IMR-90 (cell line): ENCODE data around the gene PTPRN2. TPM values are rescaled to one million over a fixed set of nuclear protein-coding genes. Genes with fewer than 3 reads are reported as not detected.

ENCODE experiments used
- ATAC-seq: fragments of 200-7000 bp; cut with Tn5 transposase; 2 replicates; pipeline ENCODE4 v1.9.1; 2020; ENCODE audit warnings: low read depth, mild to moderate bottlenecking, moderate library complexity
- BruUV-seq: library from RNA; stranded (reverse); fragments of 400-500 nt; replicated peaks from 2 replicates; lab custom pipeline; 2021; lab: Mats Ljungman, UMichigan
- CTCF ChIA-PET: fragments of 300-600 bp; formaldehyde crosslinking; extraction: SDS; loops from one replicate; lab custom pipeline; 2021; ENCODE audit warnings: antibody characterized with exemption; lab: Yijun Ruan, JAX
- POLR2A ChIA-PET: fragments of 300-600 bp; sonication (Branson Sonifier 250); formaldehyde crosslinking; loops from one replicate; lab custom pipeline; 2022; ENCODE audit warnings: antibody characterized with exemption; ENCODE audit not compliant: unreplicated experiment; lab: Charles Lee
- DNase-seq: peaks from one replicate; pipeline ENCODE4 v3.0.0; 2013
- H2AFZ ChIP-seq: replicated peaks from 2 replicates; pipeline ENCODE3; 2013; ENCODE audit warnings: low read length, mild to moderate bottlenecking; ENCODE audit not compliant: poor library complexity
- H2AK5ac ChIP-seq: 2 replicates; pipeline ENCODE4 v1.6.1; 2013; ENCODE audit warnings: low read depth, low read length, inconsistent platforms
- H2AK9ac ChIP-seq: replicated peaks from 2 replicates; pipeline ENCODE3; 2013; ENCODE audit warnings: mild to moderate bottlenecking, low read depth, low read length, moderate library complexity; ENCODE audit not compliant: poor library complexity
- H2BK120ac ChIP-seq: 2 replicates; pipeline ENCODE4 v1.6.1; 2013; ENCODE audit warnings: low read depth, low read length, inconsistent platforms
- H2BK15ac ChIP-seq: 3 replicates; pipeline ENCODE4 v1.6.1; 2013; ENCODE audit warnings: low read depth, low read length, inconsistent platforms
- H2BK20ac ChIP-seq: 2 replicates; pipeline ENCODE4 v1.6.1; 2013; ENCODE audit warnings: low read depth, mild to moderate bottlenecking, inconsistent platforms, low read length, moderate library complexity
- H2BK5ac ChIP-seq: 2 replicates; pipeline ENCODE4 v1.6.1; 2013; ENCODE audit warnings: mild to moderate bottlenecking, low read depth, low read length, inconsistent platforms; ENCODE audit not compliant: poor library complexity, severe bottlenecking
- H3K14ac ChIP-seq: replicated peaks from 2 replicates; pipeline ENCODE4 v1.6.1; 2013; ENCODE audit warnings: low read depth, low read length, inconsistent platforms
- H3K18ac ChIP-seq: 2 replicates; pipeline ENCODE4 v1.6.1; 2013; ENCODE audit warnings: low read depth, low read length, control low read depth
- H3K23ac ChIP-seq: 2 replicates; pipeline ENCODE4 v1.6.1; 2013; ENCODE audit warnings: low read depth, low read length, inconsistent platforms
- H3K27ac ChIP-seq: 2 replicates; pipeline ENCODE4 v1.5.1; 2013; ENCODE audit warnings: mild to moderate bottlenecking, control low read depth, low read length; ENCODE audit not compliant: insufficient read depth
- H3K27me3 ChIP-seq: 2 replicates; pipeline ENCODE4 v1.6.1; 2013; ENCODE audit warnings: low read length; ENCODE audit not compliant: control insufficient read depth, insufficient read depth
- H3K36me3 ChIP-seq: 2 replicates; pipeline ENCODE4 v1.6.1; 2013; ENCODE audit warnings: low read length, mixed read lengths; ENCODE audit not compliant: control insufficient read depth, insufficient read depth
- H3K4ac ChIP-seq: 2 replicates; pipeline ENCODE4 v1.6.1; 2013; ENCODE audit warnings: low read depth, low read length, inconsistent platforms
- H3K4me1 ChIP-seq: 2 replicates; pipeline ENCODE4 v1.6.1; 2013; ENCODE audit warnings: low read length, mixed read lengths; ENCODE audit not compliant: control insufficient read depth, insufficient read depth
- H3K4me2 ChIP-seq: 2 replicates; pipeline ENCODE4 v1.6.1; 2013; ENCODE audit warnings: low read depth, mild to moderate bottlenecking, control low read depth, low read length, moderate library complexity
- H3K4me3 ChIP-seq: 2 replicates; pipeline ENCODE4 v1.5.1; 2013; ENCODE audit warnings: low read depth, mild to moderate bottlenecking, control low read depth, low read length, moderate library complexity; ENCODE audit not compliant: insufficient read depth
- H3K56ac ChIP-seq: 2 replicates; pipeline ENCODE4 v1.6.1; 2013; ENCODE audit warnings: low read length, inconsistent platforms; ENCODE audit not compliant: insufficient read depth; ENCODE audit errors: extremely low read depth
- H3K79me1 ChIP-seq, 2 experiments: 2 replicates each; pipeline ENCODE4 v1.6.1; 2013; ENCODE audit warnings: low read length in 2 of 2, inconsistent platforms in 1 of 2, low read depth in 1 of 2
- H3K9ac ChIP-seq: 2 replicates; pipeline ENCODE4 v1.6.1; 2013; ENCODE audit warnings: low read depth, low read length, control low read depth
- H3K9me1 ChIP-seq: 2 replicates; pipeline ENCODE4 v1.6.1; 2013; ENCODE audit warnings: low read length, inconsistent platforms; ENCODE audit not compliant: insufficient read depth
- H3K9me3 ChIP-seq: 2 replicates; pipeline ENCODE4 v1.6.1; 2013; ENCODE audit warnings: low read length; ENCODE audit not compliant: control insufficient read depth, insufficient read depth
- H4K20me1 ChIP-seq: 2 replicates; pipeline ENCODE4 v1.6.1; 2013; ENCODE audit warnings: low read length, inconsistent platforms; ENCODE audit not compliant: insufficient read depth
- H4K5ac ChIP-seq: 2 replicates; pipeline ENCODE4 v1.6.1; 2013; ENCODE audit warnings: mild to moderate bottlenecking, low read depth, low read length, control low read depth
- H4K8ac ChIP-seq, 2 experiments: 2 replicates each; pipeline ENCODE4 v1.6.1; 2013; ENCODE audit warnings: low read depth in 2 of 2, low read length in 2 of 2, control low read depth in 1 of 2, inconsistent platforms in 1 of 2
- H4K91ac ChIP-seq: 2 replicates; pipeline ENCODE4 v1.6.1; 2013; ENCODE audit warnings: low read depth, low read length, inconsistent platforms; ENCODE audit not compliant: insufficient read depth
- BHLHE40 ChIP-seq: fragments of 150-350 bp; IDR thresholded peaks from 2 replicates; pipeline ENCODE4 v1.6.1; 2016; ENCODE audit warnings: mild to moderate bottlenecking, low read depth, low read length
- CEBPB ChIP-seq: IDR thresholded peaks from 2 replicates; pipeline ENCODE4 v1.6.1; 2012; ENCODE audit warnings: low read depth, low read length, improper control_type of control experiment
- FOS ChIP-seq: fragments of 150-350 bp; IDR thresholded peaks from 2 replicates; pipeline ENCODE4 v1.6.1; 2016; ENCODE audit warnings: low read depth, low read length
- MAFK ChIP-seq: IDR thresholded peaks from 2 replicates; pipeline ENCODE4 v1.6.1; 2012; ENCODE audit warnings: low read depth, low read length, improper control_type of control experiment
- POLR2A ChIP-seq: IDR thresholded peaks from 2 replicates; pipeline ENCODE4 v1.6.1; 2012; ENCODE audit warnings: mild to moderate bottlenecking, low read depth, low read length
- RCOR1 ChIP-seq: IDR thresholded peaks from 2 replicates; pipeline ENCODE4 v1.6.1; 2012; ENCODE audit warnings: mild to moderate bottlenecking, low read length, improper control_type of control experiment; ENCODE audit not compliant: insufficient replicate concordance
- RFX5 ChIP-seq: IDR thresholded peaks from 2 replicates; pipeline ENCODE4 v1.8.0; 2012; ENCODE audit warnings: low read depth, mild to moderate bottlenecking, low read length, moderate library complexity
- SMC3 ChIP-seq: fragments of 150-350 bp; IDR thresholded peaks from 2 replicates; pipeline ENCODE4 v1.6.1; 2016; ENCODE audit warnings: low read depth, mild to moderate bottlenecking, antibody characterized with exemption, low read length, moderate library complexity
- dilution Hi-C: fragments of 300-500 bp; cut with HindIII; formaldehyde crosslinking; loops from one replicate; pipeline ENCODE4 v1.14.3; 2018; ENCODE audit warnings: low sequenced_read_pairs; ENCODE audit not compliant: unreplicated experiment
- in situ Hi-C: fragments of 300-500 bp; cut with MboI; formaldehyde crosslinking; loops from 3 replicates; pipeline ENCODE4 v1.14.3; 2019; ENCODE audit warnings: low sequenced_read_pairs, inconsistent platforms, mixed read lengths
- intact Hi-C: fragments of 100-400 bp; cut with micrococcal nuclease; formaldehyde crosslinking; loops from 2 replicates; pipeline ENCODE4 v1.10.0; 2022
- polyA plus RNA-seq, 3 experiments: library from polyadenylated mRNA; depleted of rRNA; stranded (reverse); fragments of >200 nt; gene quantifications; 2 replicates each; pipeline ENCODE4 v1.2.3, GENCODE V29; 2012; ENCODE audit warnings: low replicate concordance in 1 of 3
- total RNA-seq: library from RNA; depleted of rRNA; stranded (reverse); fragments of >200 nt; gene quantifications from 2 replicates; pipeline ENCODE4 v1.2.3, GENCODE V29; 2012
- TF ChIP-seq, protein P1 (sequence below): fragments of 150-350 bp; IDR thresholded peaks from 2 replicates; pipeline ENCODE4 v1.6.1; 2017; ENCODE audit warnings: mild to moderate bottlenecking, antibody characterized with exemption, low read length, low read depth

The PTPRN2 gene
- total and polyA plus RNA-seq, 2 of the 4 experiments (the other 2 are of a cell fraction) = 0.03 TPM; not detected in 1

DNA sequence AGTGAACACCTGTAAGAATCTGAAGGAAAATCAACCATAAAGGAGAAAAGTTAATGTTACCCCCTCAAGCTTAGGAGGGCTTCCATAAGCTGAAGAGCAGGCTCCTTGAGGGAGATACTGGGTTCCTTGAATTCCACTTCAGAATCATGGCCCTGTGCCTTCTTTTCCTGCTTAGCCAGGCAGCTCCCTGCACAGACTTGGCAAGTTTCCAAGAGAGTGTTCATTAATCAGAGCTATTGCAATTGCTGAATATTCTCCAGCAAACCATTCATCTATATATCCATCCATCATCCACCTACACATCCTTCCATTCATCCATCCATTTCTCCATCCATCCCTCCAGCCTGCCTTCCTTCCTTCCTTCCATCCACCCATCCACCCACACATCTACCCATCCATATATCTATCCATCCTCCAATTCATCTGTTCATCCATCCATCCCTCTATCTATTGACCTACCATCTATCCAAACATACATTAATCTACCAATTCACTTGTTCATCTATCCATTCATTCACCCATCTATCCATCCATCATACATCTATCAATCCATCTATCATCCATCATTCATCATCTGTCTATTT, 574.4 kb downstream of the PTPRN2 start:
- H3K18ac ChIP-seq = no peak overlapping the region
- in situ Hi-C loops (no loop called here), dilution Hi-C loops (no loop called here), intact Hi-C loops (no loop called here)
- no peaks in the 10 kb centered on the region for H4K20me1 ChIP-seq
- H3K27ac ChIP-seq = no peak overlapping the region
- no peaks in the 10 kb centered on the region for H3K4me1 ChIP-seq
- no peak overlapping the region for H2AFZ ChIP-seq
- H3K36me3 ChIP-seq = no peaks in the 10 kb centered on the region
- ATAC-seq (no peak), DNase-seq (no peak)
- no peak overlapping the region for H2BK20ac ChIP-seq
- POLR2A ChIA-PET = no interaction called here
- H3K9me3 ChIP-seq = peaks cover 33% of the 10 kb centered on the region
- no peak overlapping the region for H3K14ac ChIP-seq
- H4K91ac ChIP-seq = no peak overlapping the region
- peak overlapping the region; percentile 19 for H2BK5ac ChIP-seq
- H3K27me3 ChIP-seq = no peaks in the 10 kb centered on the region
- no peak overlapping the region for H4K8ac ChIP-seq
- H3K23ac ChIP-seq = no peak overlapping the region
- no peak overlapping the region for H3K4ac ChIP-seq
- CTCF ChIA-PET = no interaction called here
- H2BK120ac ChIP-seq = no peak overlapping the region
- no peak overlapping the region for H2AK9ac ChIP-seq
- no peak overlapping the region for H3K9ac ChIP-seq
- no peak overlapping the region for H3K56ac ChIP-seq
- no peak for TF ChIP-seq POLR2A
- TF ChIP-seq FOS = no peak
- TF ChIP-seq, protein P1, sequence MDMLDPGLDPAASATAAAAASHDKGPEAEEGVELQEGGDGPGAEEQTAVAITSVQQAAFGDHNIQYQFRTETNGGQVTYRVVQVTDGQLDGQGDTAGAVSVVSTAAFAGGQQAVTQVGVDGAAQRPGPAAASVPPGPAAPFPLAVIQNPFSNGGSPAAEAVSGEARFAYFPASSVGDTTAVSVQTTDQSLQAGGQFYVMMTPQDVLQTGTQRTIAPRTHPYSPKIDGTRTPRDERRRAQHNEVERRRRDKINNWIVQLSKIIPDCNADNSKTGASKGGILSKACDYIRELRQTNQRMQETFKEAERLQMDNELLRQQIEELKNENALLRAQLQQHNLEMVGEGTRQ = no peak
- TF ChIP-seq RCOR1 = no peak
- no peak for TF ChIP-seq BHLHE40
- TF ChIP-seq RFX5 = no peak
- no peak for TF ChIP-seq SMC3
- no peak for TF ChIP-seq CEBPB
- TF ChIP-seq MAFK = no peak
- H3K4me2 ChIP-seq = no peak overlapping the region
- no peak overlapping the region for H2AK5ac ChIP-seq
- BruUV-seq = no TSS peak
- H2BK15ac ChIP-seq = no peak overlapping the region
- no peaks in the 10 kb centered on the region for H3K9me1 ChIP-seq
- no peak overlapping the region for H3K4me3 ChIP-seq
- no peak overlapping the region for H4K5ac ChIP-seq
- no peaks in the 10 kb centered on the region for H3K79me1 ChIP-seq
